NCI-H345 (cell line): Measurements from ENCODE around the gene TNIK.

ENCODE experiments used
- DNase-seq: peaks from one replicate; lab custom pipeline; 2025; lab: John Stamatoyannopoulos, UW

TNIK gene

GRCh38 chr3:171088964-171089754, 371.0 kb downstream of the TNIK start:
- no peak for DNase-seq

- DNase-seq = no peak
These were observed 371.7 kb downstream of the TNIK start for GRCh38 chr3:171088496-171088895.

- DNase-seq = no peak
These were observed 373.3 kb downstream of the TNIK start for GRCh38 chr3:171086914-171087313.

- DNase-seq = no peak
These were observed 382.9 kb downstream of the TNIK start for GRCh38 chr3:171077261-171077660.

GRCh38 chr3:171072432-171072831, 387.8 kb downstream of the TNIK start:
- no peak for DNase-seq

- DNase-seq = no peak
These were observed 391.5 kb downstream of the TNIK start for GRCh38 chr3:171068658-171069057.

- DNase-seq = no peak
These were observed 394.0 kb downstream of the TNIK start for GRCh38 chr3:171066206-171066605.

GRCh38 chr3:171065732-171066131, 394.5 kb downstream of the TNIK start:
- DNase-seq = no peak

GRCh38 chr3:171064461-171064860, 395.7 kb downstream of the TNIK start:
- DNase-seq = no peak

- no peak for DNase-seq
These were observed 398.5 kb downstream of the TNIK start for GRCh38 chr3:171061749-171062148.

GRCh38 chr3:171059978-171060377, 400.2 kb downstream of the TNIK start:
- no peak for DNase-seq

GRCh38 chr3:171058873-171059603, 401.2 kb downstream of the TNIK start:
- DNase-seq = no peak

- DNase-seq = no peak
These were observed 402.1 kb downstream of the TNIK start for GRCh38 chr3:171058058-171058457.

GRCh38 chr3:171057072-171057471, 403.1 kb downstream of the TNIK start:
- DNase-seq = no peak

- no peak for DNase-seq
These were observed 403.7 kb downstream of the TNIK start for GRCh38 chr3:171056528-171056927.

GRCh38 chr3:171055336-171056178, 404.6 kb downstream of the TNIK start:
- DNase-seq = no peak

GRCh38 chr3:171054921-171055320, 405.3 kb downstream of the TNIK start:
- DNase-seq = no peak

GRCh38 chr3:171054231-171054630, 406.0 kb downstream of the TNIK start:
- DNase-seq = no peak

- peak; percentile 20 for DNase-seq
These were observed 410.3 kb downstream of the TNIK start for GRCh38 chr3:171049861-171050444.

GRCh38 chr3:171046760-171047159, 413.4 kb downstream of the TNIK start:
- DNase-seq = no peak

- no peak for DNase-seq
These were observed 415.1 kb downstream of the TNIK start for GRCh38 chr3:171044835-171045793.
